ENCODE measurements around the gene MB21D2.

The MB21D2 gene

GRCh38 chr3:192917028-192917403 is 640 bp downstream of the MB21D2 start:
- peak overlapping the region; percentile 97 for H3K4me3 ChIP-seq (ENCODE audit: low read depth, low read length)
- no peak for TF ChIP-seq CTCF (IDR thresholded peaks at IDR 0.05; ENCODE audit: low read depth, low read length, missing control alignments)
- in situ Hi-C loops (cut with HindIII; ENCODE audit: low sequenced_read_pairs), result loop anchor here (5.0 kb wide), 1 partner anchor 90 kb away; no protein-coding TSS in a partner anchor
- no peak for DNase-seq (ENCODE audit: low read depth)

GRCh38 chr3:192916371-192917027 is 1.2 kb downstream of the MB21D2 start:
- peak overlapping the region; percentile 97 for H3K4me3 ChIP-seq (ENCODE audit: low read depth, low read length)
- no peak for DNase-seq (ENCODE audit: low read depth)
- in situ Hi-C loops (cut with HindIII; ENCODE audit: low sequenced_read_pairs), result loop anchor here (5.0 kb wide), 1 partner anchor 89 kb away; no protein-coding TSS in a partner anchor
- TF ChIP-seq CTCF (IDR thresholded peaks at IDR 0.05; ENCODE audit: low read depth, low read length, missing control alignments), result no peak

GRCh38 chr3:192915722-192916121 is 1.9 kb downstream of the MB21D2 start:
- no peak for DNase-seq (ENCODE audit: low read depth)
- TF ChIP-seq CTCF (IDR thresholded peaks at IDR 0.05; ENCODE audit: low read depth, low read length, missing control alignments), result no peak
- in situ Hi-C loops (cut with HindIII; ENCODE audit: low sequenced_read_pairs), result loop anchor here (5.0 kb wide), 1 partner anchor 88 kb away; no protein-coding TSS in a partner anchor
- peak overlapping the region; percentile 97 for H3K4me3 ChIP-seq (ENCODE audit: low read depth, low read length)

- TF ChIP-seq CTCF (IDR thresholded peaks at IDR 0.05; ENCODE audit: low read depth, low read length, missing control alignments), result peak; percentile 56
Measured at GRCh38 chr3:192915304-192915703, 2.4 kb downstream of the MB21D2 start.

GRCh38 chr3:192914848-192915247 is 2.8 kb downstream of the MB21D2 start:
- in situ Hi-C loops (cut with HindIII; ENCODE audit: low sequenced_read_pairs), result loop anchor here (5.0 kb wide), 1 partner anchor 88 kb away; no protein-coding TSS in a partner anchor
- TF ChIP-seq CTCF (IDR thresholded peaks at IDR 0.05; ENCODE audit: low read depth, low read length, missing control alignments), result no peak
- DNase-seq (ENCODE audit: low read depth), result no peak
- no peak overlapping the region for H3K4me3 ChIP-seq (ENCODE audit: low read depth, low read length)

More at GRCh38 chr3:192915304-192915703, 2.4 kb downstream of the MB21D2 start:
- in situ Hi-C loops (cut with HindIII; ENCODE audit: low sequenced_read_pairs), result loop anchor here (5.0 kb wide), 1 partner anchor 88 kb away; no protein-coding TSS in a partner anchor
- peak; percentile 58 for DNase-seq (ENCODE audit: low read depth)
- no peak overlapping the region for H3K4me3 ChIP-seq (ENCODE audit: low read depth, low read length)

- TF ChIP-seq CTCF (IDR thresholded peaks at IDR 0.05; ENCODE audit: low read depth, low read length, missing control alignments), result no peak
- DNase-seq (ENCODE audit: low read depth), result no peak
- H3K4me3 ChIP-seq (ENCODE audit: low read depth, low read length), result no peak overlapping the region
- in situ Hi-C loops (cut with HindIII; ENCODE audit: low sequenced_read_pairs), result no loop called here
Measured at GRCh38 chr3:192913540-192913939, 4.1 kb downstream of the MB21D2 start.

Measured in astrocyte of the cerebellum (primary cell).